Measurements from ENCODE around the gene MTRF1L. TPM values are rescaled to one million over a fixed set of nuclear protein-coding genes. Genes with fewer than 3 reads are reported as not detected.

MTRF1L gene
- total RNA-seq, 1 donor from 2014 or later, result 9.7 TPM

DNA sequence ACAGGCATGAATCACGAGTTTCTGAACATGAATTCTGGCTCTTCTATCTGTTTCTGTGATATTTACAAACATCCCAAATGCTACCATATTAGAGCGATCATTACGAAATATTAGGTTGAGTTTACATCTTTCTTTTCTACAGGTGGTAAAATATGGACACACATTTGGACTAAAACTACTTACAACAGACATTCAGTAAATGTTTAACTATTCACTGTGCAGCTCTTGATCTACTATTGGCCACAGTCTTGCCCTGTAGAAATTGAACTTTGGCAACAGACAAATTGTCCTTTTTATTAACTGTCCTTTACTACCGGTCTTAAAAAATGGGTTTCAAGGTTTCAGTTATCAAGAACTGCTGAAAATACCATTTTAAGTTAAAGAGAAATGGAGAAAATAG is 26.5 kb upstream of the MTRF1L start:
- H3K27me3 ChIP-seq (ENCODE audit: control insufficient read depth, insufficient read depth, low read length), result no peaks in the 10 kb centered on the region
- H3K36me3 ChIP-seq (ENCODE audit: control insufficient read depth, insufficient read depth, low read length), result no peaks in the 10 kb centered on the region
- no peak for DNase-seq (ENCODE audit: low read depth)
- no peak overlapping the region for H3K4me3 ChIP-seq (ENCODE audit: low read depth, low read length)
- FAIRE-seq, result no peak
- no peak for TF ChIP-seq CTCF (IDR thresholded peaks at IDR 0.05; ENCODE audit: insufficient read depth, low read length, severe bottlenecking)

GRCh38 chr6:153028286-153028685 is 25.8 kb upstream of the MTRF1L start:
- no peak for FAIRE-seq
- Histone ChIP-seq H3K4me3 (ENCODE audit: low read depth, low read length) (no peak overlapping the region), H3K27me3 (ENCODE audit: control insufficient read depth, insufficient read depth, low read length) (no peaks in the 10 kb centered on the region), H3K36me3 (ENCODE audit: control insufficient read depth, insufficient read depth, low read length) (no peaks in the 10 kb centered on the region)
- TF ChIP-seq CTCF (IDR thresholded peaks at IDR 0.05; ENCODE audit: insufficient read depth, low read length, severe bottlenecking), result no peak
- no peak for DNase-seq (ENCODE audit: low read depth)

GRCh38 chr6:153027480-153027879 is 25.0 kb upstream of the MTRF1L start:
- no peaks in the 10 kb centered on the region for H3K27me3 ChIP-seq (ENCODE audit: control insufficient read depth, insufficient read depth, low read length)
- no peak for TF ChIP-seq CTCF (IDR thresholded peaks at IDR 0.05; ENCODE audit: insufficient read depth, low read length, severe bottlenecking)
- H3K36me3 ChIP-seq (ENCODE audit: control insufficient read depth, insufficient read depth, low read length), result no peaks in the 10 kb centered on the region
- FAIRE-seq (no peak), DNase-seq (ENCODE audit: low read depth) (no peak)
- H3K4me3 ChIP-seq (ENCODE audit: low read depth, low read length), result no peak overlapping the region

- no peaks in the 10 kb centered on the region for H3K27me3 ChIP-seq (ENCODE audit: control insufficient read depth, insufficient read depth, low read length)
- no peaks in the 10 kb centered on the region for H3K36me3 ChIP-seq (ENCODE audit: control insufficient read depth, insufficient read depth, low read length)
- no peak for FAIRE-seq
- no peak for DNase-seq (ENCODE audit: low read depth)
- TF ChIP-seq CTCF (IDR thresholded peaks at IDR 0.05; ENCODE audit: insufficient read depth, low read length, severe bottlenecking), result no peak
- H3K4me3 ChIP-seq (ENCODE audit: low read depth, low read length), result no peak overlapping the region
Observed at GRCh38 chr6:153024709-153025017, 22.2 kb upstream of the MTRF1L start.

DNA sequence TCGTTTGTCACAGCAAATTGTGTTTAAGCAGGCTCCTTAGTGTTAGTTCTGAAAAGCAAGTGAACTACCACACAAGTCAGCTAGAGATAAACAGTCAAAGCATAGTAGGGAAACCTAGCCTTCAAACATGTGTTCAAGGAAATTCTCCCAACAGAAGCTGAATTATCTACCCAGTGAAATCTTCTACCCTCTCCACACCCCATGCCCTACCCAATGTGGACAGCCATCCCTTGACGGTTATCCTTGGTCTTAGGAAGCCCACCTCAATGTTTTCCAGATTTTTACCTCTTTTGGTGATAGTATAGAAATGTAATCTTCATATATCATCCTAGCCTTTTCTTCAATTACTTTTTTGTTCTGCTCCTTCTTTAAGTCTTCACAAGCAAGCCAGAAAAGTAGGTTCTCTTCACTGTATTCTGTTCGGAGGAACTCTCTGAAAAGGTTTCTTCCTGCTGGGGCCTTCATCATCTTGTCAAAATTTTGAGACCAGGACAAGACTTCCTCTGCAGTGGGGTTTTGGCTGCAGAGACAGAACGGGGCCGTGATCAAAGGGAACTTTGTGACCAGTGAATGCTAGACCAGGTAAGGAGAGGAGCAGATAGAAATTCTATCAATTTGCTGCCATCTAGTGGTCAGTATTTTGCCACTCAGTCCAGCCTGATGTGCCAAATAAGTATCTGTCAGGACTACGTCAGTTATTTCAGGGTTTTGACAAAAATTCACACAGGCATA is 21.6 kb upstream of the MTRF1L start:
- Histone ChIP-seq H3K36me3 (ENCODE audit: control insufficient read depth, insufficient read depth, low read length) (no peaks in the 10 kb centered on the region), H3K27me3 (ENCODE audit: control insufficient read depth, insufficient read depth, low read length) (no peaks in the 10 kb centered on the region), H3K4me3 (ENCODE audit: low read depth, low read length) (no peak overlapping the region)
- FAIRE-seq (no peak), DNase-seq (ENCODE audit: low read depth) (peak; percentile 65)
- peak; percentile 81 for TF ChIP-seq CTCF (IDR thresholded peaks at IDR 0.05; ENCODE audit: insufficient read depth, low read length, severe bottlenecking)

DNA sequence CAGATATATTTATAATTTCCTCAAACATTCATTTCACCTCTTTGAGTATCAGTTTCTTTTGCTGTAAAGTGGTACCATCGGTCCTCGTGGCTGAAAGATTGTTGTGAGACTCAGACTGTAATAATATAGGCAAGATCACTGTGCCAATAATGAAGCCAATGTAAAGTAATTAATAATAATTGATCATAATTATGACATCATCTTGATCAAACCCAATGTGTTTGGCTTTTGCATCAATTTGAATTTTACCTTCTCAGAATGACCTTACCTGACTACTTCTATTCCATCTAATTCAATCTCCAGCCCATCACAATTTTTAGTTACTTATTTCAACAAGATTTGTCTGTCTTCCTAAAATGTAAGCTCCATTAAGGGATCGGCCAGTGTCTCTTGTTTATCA is 15.8 kb upstream of the MTRF1L start:
- DNase-seq (ENCODE audit: low read depth) (no peak), FAIRE-seq (no peak)
- no peaks in the 10 kb centered on the region for H3K36me3 ChIP-seq (ENCODE audit: control insufficient read depth, insufficient read depth, low read length)
- no peaks in the 10 kb centered on the region for H3K27me3 ChIP-seq (ENCODE audit: control insufficient read depth, insufficient read depth, low read length)
- TF ChIP-seq CTCF (IDR thresholded peaks at IDR 0.05; ENCODE audit: insufficient read depth, low read length, severe bottlenecking), result no peak
- H3K4me3 ChIP-seq (ENCODE audit: low read depth, low read length), result no peak overlapping the region

All from bronchial epithelial cell (primary cell).